T-cell (primary cell): ENCODE data around the gene SH3BGRL2. TPM values are rescaled to one million over a fixed set of nuclear protein-coding genes. Genes with fewer than 3 reads are reported as not detected.
A peak's percentile ranks its signal among the peaks of the same experiment; 100 is the strongest.

Experiments
- ATAC-seq, 4 experiments: fragments of 200-7000 bp in 3 of 4; fragments of 150-1000 bp in 1 of 4; cut with Tn5 transposase; replicated peaks in 1 of 4; 1 replicate in 3 of 4; 2 replicates in 1 of 4; pipeline ENCODE4 v1.10.0; 2021; ENCODE audit warnings: moderate library complexity in 3 of 4, mild to moderate bottlenecking in 2 of 4, moderate number of reproducible peaks in 1 of 4
- CTCF ChIA-PET, 2 donors: fragments of 300-600 bp; sonication (Branson Sonifier 250); formaldehyde crosslinking; loops; one replicate each; lab custom pipeline; 2022; ENCODE audit warnings: antibody characterized with exemption in 2 of 2; lab: Charles Lee
- POLR2A ChIA-PET, 2 donors: fragments of 300-600 bp; sonication (Branson Sonifier 250); formaldehyde crosslinking; loops; one replicate each; lab custom pipeline; 2022; ENCODE audit warnings: antibody characterized with exemption in 2 of 2; lab: Charles Lee
- DNase-seq, 35 experiments: peaks; one replicate each; pipeline versions ENCODE4 v3.0.0 to v3.0.0-alpha.2; 2013 to 2023
- H3K27ac ChIP-seq: one replicate; pipeline ENCODE4 v1.5.1; 2013; ENCODE audit warnings: low read length
- H3K27me3 ChIP-seq, 2 experiments: replicated peaks in 1 of 2; 1 replicate in 1 of 2; 2 replicates in 1 of 2; pipeline versions ENCODE4 v1.6.1 to v1.7.0; 2013; ENCODE audit warnings: low read length in 1 of 2, mixed read lengths in 1 of 2; ENCODE audit not compliant: control insufficient read depth in 2 of 2, insufficient read depth in 2 of 2; ENCODE audit errors: extremely low read depth in 1 of 2
- H3K36me3 ChIP-seq, 2 donors: 1 replicate in 1 of 2; 2 replicates in 1 of 2; pipeline versions ENCODE4 v1.6.1 to v1.7.0; 2013; ENCODE audit warnings: low read length in 1 of 2; ENCODE audit not compliant: control insufficient read depth in 2 of 2, insufficient read depth in 1 of 2; ENCODE audit errors: extremely low read depth in 1 of 2
- H3K4me1 ChIP-seq, 2 experiments: 1 replicate in 1 of 2; 2 replicates in 1 of 2; pipeline versions ENCODE4 v1.6.1 to v1.7.0; 2013; ENCODE audit warnings: low read length in 2 of 2, mixed read lengths in 1 of 2; ENCODE audit not compliant: insufficient read depth in 2 of 2, control insufficient read depth in 1 of 2; ENCODE audit errors: extremely low read depth in 1 of 2
- H3K4me3 ChIP-seq, 2 donors: 1 replicate in 1 of 2; 2 replicates in 1 of 2; pipeline versions ENCODE4 v1.5.1 to v1.7.0; 2013; ENCODE audit warnings: mild to moderate bottlenecking in 2 of 2, low read length in 1 of 2, moderate library complexity in 1 of 2; ENCODE audit not compliant: control insufficient read depth in 1 of 2; ENCODE audit errors: extremely low read depth in 1 of 2
- H3K9me3 ChIP-seq: 2 replicates; pipeline ENCODE4 v1.7.0; 2013
- H3K27ac Mint-ChIP-seq, 2 donors: one replicate each; pipeline ENCODE4 v1.8.0; 2020 to 2021; ENCODE audit warnings: mild to moderate bottlenecking in 2 of 2, mixed read lengths in 2 of 2
- H3K27me3 Mint-ChIP-seq, 2 donors: one replicate each; pipeline ENCODE4 v1.8.0; 2021 to 2022; ENCODE audit warnings: mixed read lengths in 2 of 2
- H3K36me3 Mint-ChIP-seq: one replicate; pipeline ENCODE4 v1.8.0; 2021; ENCODE audit warnings: mixed read lengths
- H3K4me1 Mint-ChIP-seq, 3 donors: one replicate each; pipeline ENCODE4 v1.8.0; 2020 to 2022; ENCODE audit warnings: mixed read lengths in 3 of 3, mild to moderate bottlenecking in 1 of 3
- H3K4me3 Mint-ChIP-seq, 3 donors: one replicate each; pipeline ENCODE4 v1.8.0; 2020 to 2022; ENCODE audit warnings: mild to moderate bottlenecking in 3 of 3, mixed read lengths in 3 of 3, moderate library complexity in 3 of 3
- H3K9me3 Mint-ChIP-seq, 3 donors: one replicate each; pipeline ENCODE4 v1.8.0; 2020 to 2022; ENCODE audit warnings: mixed read lengths in 3 of 3
- WGBS: methylation state at CpG from one replicate; pipeline ENCODE4 v1.1.5; 2013; ENCODE audit warnings: missing lambda C conversion rate; ENCODE audit not compliant: insufficient coverage; 5-methylcytosine and 5-hydroxymethylcytosine counted together
- total RNA-seq, 35 experiments: library from RNA in 6 of 35; stranded (reverse) in 6 of 35; fragments of 120-200 nt in 1 of 35; gene quantifications; one replicate each; pipeline versions ENCODE4 v1.2.1 to v1.2.4 and lab custom pipeline; 2013 to 2026

The SH3BGRL2 gene
- total RNA-seq, 5 donors from 2014 or later (not counting 1 experiment from before 2014, with no cell fraction given), result 0.53 to 8.9 (median 1.4) TPM

GRCh38 chr6:79668381-79668780 is 37.3 kb downstream of the SH3BGRL2 start:
- Mint-ChIP-seq H3K27ac (peak overlapping the region; percentile 27 to 89), H3K4me1 (peaks cover 61 to 82% (median 63%) of the 10 kb centered on the region in 3 donors), H3K36me3 (no peaks in the 10 kb centered on the region), H3K4me3 (no peak overlapping the region), H3K27me3 (no peaks in the 10 kb centered on the region), H3K9me3 (peaks cover 0 to 3% (median 0%) of the 10 kb centered on the region in 3 donors)
- ChIA-PET CTCF (no interaction called here), POLR2A (no interaction called here)
- Histone ChIP-seq H3K27me3 (peaks cover 0 to 3% of the 10 kb centered on the region in 2 experiments), H3K4me3 (no peak overlapping the region), H3K9me3 (no peaks in the 10 kb centered on the region), H3K4me1 (peaks cover 27 to 28% of the 10 kb centered on the region in 2 experiments), H3K27ac (no peak overlapping the region), H3K36me3 (no peaks in the 10 kb centered on the region)
- no peak for ATAC-seq
- 80% methylated on average over 2 of the region's 5 CpGs for WGBS
- no peak for DNase-seq

- Mint-ChIP-seq H3K9me3 (no peaks in the 10 kb centered on the region), H3K27ac (peak overlapping the region in 1 of 2 donors; percentile 95), H3K4me1 (peaks cover 51 to 73% (median 51%) of the 10 kb centered on the region in 3 donors), H3K27me3 (no peaks in the 10 kb centered on the region), H3K4me3 (no peak overlapping the region), H3K36me3 (no peaks in the 10 kb centered on the region)
- 80% methylated on average over 1 of the region's 1 CpG for WGBS
- CTCF ChIA-PET, result interaction anchor here in 1 of 2 donors (0.6 kb wide), 1 partner anchor 107 kb away, joined by 4 read pairs; no protein-coding TSS in a partner anchor
- POLR2A ChIA-PET, result no interaction called here
- Histone ChIP-seq H3K27ac (no peak overlapping the region), H3K4me1 (peaks cover 21 to 27% of the 10 kb centered on the region in 2 experiments), H3K4me3 (no peak overlapping the region), H3K27me3 (no peaks in the 10 kb centered on the region), H3K9me3 (no peaks in the 10 kb centered on the region), H3K36me3 (no peaks in the 10 kb centered on the region)
- ATAC-seq (no peak), DNase-seq (no peak)
These were observed 38.6 kb downstream of the SH3BGRL2 start for GRCh38 chr6:79669766-79670165.

GRCh38 chr6:79670789-79671188 is 39.7 kb downstream of the SH3BGRL2 start:
- WGBS, result no CpG with 5 or more reads among the region's 2 CpGs
- peak overlapping the region; percentile 89 to 95 for H3K27ac Mint-ChIP-seq
- peak overlapping the region; percentile 18 for H3K27ac ChIP-seq
- no peaks in the 10 kb centered on the region for H3K9me3 ChIP-seq
- no peaks in the 10 kb centered on the region for H3K27me3 Mint-ChIP-seq
- peak overlapping the region in 1 of 3 donors; percentile 9 for H3K4me3 Mint-ChIP-seq
- no peaks in the 10 kb centered on the region for H3K36me3 Mint-ChIP-seq
- POLR2A ChIA-PET, result no interaction called here
- H3K36me3 ChIP-seq, result no peaks in the 10 kb centered on the region
- no peak for ATAC-seq
- no peak for DNase-seq
- no peaks in the 10 kb centered on the region for H3K27me3 ChIP-seq
- peaks cover 50 to 70% (median 51%) of the 10 kb centered on the region in 3 donors for H3K4me1 Mint-ChIP-seq
- CTCF ChIA-PET, result no interaction called here
- H3K4me3 ChIP-seq, result no peak overlapping the region
- peaks cover 0 to 9% (median 0%) of the 10 kb centered on the region in 3 donors for H3K9me3 Mint-ChIP-seq
- peaks cover 21 to 27% of the 10 kb centered on the region in 2 experiments for H3K4me1 ChIP-seq

GRCh38 chr6:79671600-79672266 is 40.6 kb downstream of the SH3BGRL2 start:
- no peaks in the 10 kb centered on the region for H3K9me3 ChIP-seq
- H3K36me3 ChIP-seq, result no peaks in the 10 kb centered on the region
- 0% methylated on average over 1 of the region's 4 CpGs for WGBS
- POLR2A ChIA-PET, result no interaction called here
- peak overlapping the region; percentile 9 to 45 (median 41) for H3K4me3 Mint-ChIP-seq
- H3K4me1 Mint-ChIP-seq, result peaks cover 41 to 61% (median 43%) of the 10 kb centered on the region in 3 donors
- H3K36me3 Mint-ChIP-seq, result no peaks in the 10 kb centered on the region
- H3K4me1 ChIP-seq, result peaks cover 16 to 19% of the 10 kb centered on the region in 2 experiments
- H3K27me3 Mint-ChIP-seq, result no peaks in the 10 kb centered on the region
- H3K27me3 ChIP-seq, result no peaks in the 10 kb centered on the region
- no peak overlapping the region for H3K4me3 ChIP-seq
- peak overlapping the region; percentile 39 for H3K27ac ChIP-seq
- DNase-seq (peak in 34 of 35 experiments; percentile 1 to 77 (median 34)), ATAC-seq (peak; percentile 87 to 96 (median 91))
- peaks cover 0 to 10% (median 0%) of the 10 kb centered on the region in 3 donors for H3K9me3 Mint-ChIP-seq
- CTCF ChIA-PET, result interaction anchor here in 1 of 2 donors (0.9 to 1.9 kb wide), 4 partner anchors 8 to 135 kb away, joined by 3 to 13 read pairs (median 4); partner anchors contain the start of gene LCA5
- H3K27ac Mint-ChIP-seq, result peak overlapping the region; percentile 89 to 95

- ATAC-seq, result peak in 2 of 4 experiments; percentile 5 to 45
- WGBS, result no CpG with 5 or more reads among the region's 2 CpGs
- no peaks in the 10 kb centered on the region for H3K36me3 Mint-ChIP-seq
- H3K4me1 Mint-ChIP-seq, result peaks cover 36 to 55% (median 37%) of the 10 kb centered on the region in 3 donors
- Histone ChIP-seq H3K27me3 (no peaks in the 10 kb centered on the region), H3K36me3 (no peaks in the 10 kb centered on the region), H3K27ac (no peak overlapping the region), H3K9me3 (no peaks in the 10 kb centered on the region), H3K4me3 (no peak overlapping the region), H3K4me1 (peaks cover 15 to 16% of the 10 kb centered on the region in 2 experiments)
- ChIA-PET CTCF (interaction anchor here in 1 of 2 donors (0.9 to 1.9 kb wide), 4 partner anchors 9 to 136 kb away, joined by 3 to 13 read pairs (median 4); partner anchors contain the start of gene LCA5), POLR2A (no interaction called here)
- H3K27ac Mint-ChIP-seq, result peak overlapping the region; percentile 89 to 95
- peaks cover 0 to 10% (median 0%) of the 10 kb centered on the region in 3 donors for H3K9me3 Mint-ChIP-seq
- peak in 1 of 35 experiments; percentile 22 for DNase-seq
- H3K27me3 Mint-ChIP-seq, result no peaks in the 10 kb centered on the region
- no peak overlapping the region for H3K4me3 Mint-ChIP-seq
These were observed 41.5 kb downstream of the SH3BGRL2 start for GRCh38 chr6:79672631-79673111.

GRCh38 chr6:79673947-79674346 is 42.8 kb downstream of the SH3BGRL2 start:
- ChIA-PET POLR2A (no interaction called here), CTCF (no interaction called here)
- H3K4me3 ChIP-seq, result no peak overlapping the region

More at GRCh38 chr6:79673947-79674346, 42.8 kb downstream of the SH3BGRL2 start:
- Mint-ChIP-seq H3K4me1 (peaks cover 32 to 42% (median 32%) of the 10 kb centered on the region in 3 donors), H3K27me3 (no peaks in the 10 kb centered on the region), H3K4me3 (no peak overlapping the region), H3K9me3 (peaks cover 0 to 10% (median 0%) of the 10 kb centered on the region in 3 donors), H3K36me3 (no peaks in the 10 kb centered on the region), H3K27ac (peak overlapping the region in 1 of 2 donors; percentile 71)
- ATAC-seq (no peak), DNase-seq (no peak)
- Histone ChIP-seq H3K27me3 (no peaks in the 10 kb centered on the region), H3K27ac (no peak overlapping the region), H3K4me1 (peaks cover 11 to 15% of the 10 kb centered on the region in 2 experiments), H3K9me3 (no peaks in the 10 kb centered on the region), H3K36me3 (no peaks in the 10 kb centered on the region)
- WGBS, result no CpG with 5 or more reads among the region's 3 CpGs
